Measurements from ENCODE around the gene RSPO4.

DNA sequence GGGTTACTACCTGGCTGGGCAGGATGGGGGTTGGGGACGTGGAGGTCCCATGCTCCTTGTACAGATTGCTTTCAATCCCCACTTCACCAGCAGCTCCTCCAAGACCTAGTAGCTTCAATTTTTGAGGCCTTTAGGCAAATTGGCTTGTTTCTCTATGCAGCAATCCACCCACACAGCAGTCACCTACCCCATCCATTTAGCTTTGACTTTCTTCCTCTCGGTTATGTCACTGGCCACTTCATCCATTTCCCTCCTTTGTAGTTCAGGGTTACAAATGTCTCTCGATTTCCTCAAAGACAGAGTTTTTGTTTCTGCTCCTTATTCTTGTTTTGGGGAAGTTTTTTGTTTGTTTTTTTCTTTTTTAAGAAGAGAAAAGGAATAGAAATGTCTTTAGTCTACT, 33.4 kb upstream of the RSPO4 start:
- TF ChIP-seq CTCF (optimal IDR thresholded peaks at IDR 0.05 in 1 of 3, IDR thresholded peaks at IDR 0.05 in 1 of 3, conservative IDR thresholded peaks at IDR 0.05 in 1 of 3; ENCODE audit: extremely low read depth in 1 of 3, insufficient read depth in 2 of 3, low read length in 3 of 3) (no peak), EZH2 (IDR thresholded peaks at IDR 0.05; ENCODE audit: low read length) (no peak)

Data from keratinocyte (primary cell).